Measurements from ENCODE around the gene SYT17. TPM values are rescaled to one million over a fixed set of nuclear protein-coding genes. Genes with fewer than 3 reads are reported as not detected.

The SYT17 gene
- total and polyA plus RNA-seq, 9 donors = 3.1 to 7.1 (median 4.6) TPM

DNA sequence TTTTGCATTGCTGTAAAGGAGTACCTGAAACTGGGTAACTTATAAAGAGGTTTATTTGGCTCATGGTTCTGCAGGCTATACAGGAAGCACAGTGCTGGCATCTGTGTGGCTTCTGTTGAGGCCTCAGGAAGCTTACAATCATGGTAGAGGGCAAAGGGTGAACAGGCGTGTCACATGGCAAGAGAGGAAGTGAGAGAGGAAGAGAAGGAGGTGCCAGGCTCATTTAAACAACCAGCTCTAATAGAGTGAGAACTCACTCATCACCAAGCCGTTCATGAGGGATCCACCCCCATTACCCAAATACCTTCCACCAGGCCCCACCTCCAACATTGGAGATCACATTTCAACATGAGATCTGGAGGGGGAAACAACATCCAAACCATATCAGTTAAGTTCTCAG lies 101.1 kb downstream of the SYT17 start:
- Histone ChIP-seq H3K9me3 (replicated peaks; ENCODE audit: control insufficient read depth, low read depth, low read length) (peaks cover 3% of the 10 kb centered on the region), H3K36me3 (ENCODE audit: control insufficient read depth, insufficient read depth, low read length) (no peaks in the 10 kb centered on the region), H3K4me1 (ENCODE audit: control insufficient read depth, insufficient read depth, low read length) (no peaks in the 10 kb centered on the region), H3K4me3 (ENCODE audit: low read length) (no peak overlapping the region), H3K27me3 (ENCODE audit: control insufficient read depth, insufficient read depth, low read length) (peaks cover 2% of the 10 kb centered on the region), H3K27ac (ENCODE audit: low read length) (no peak overlapping the region)
- no peak for DNase-seq
- WGBS (ENCODE audit: insufficient coverage) = no CpG with 5 or more reads among the region's 2 CpGs

DNA sequence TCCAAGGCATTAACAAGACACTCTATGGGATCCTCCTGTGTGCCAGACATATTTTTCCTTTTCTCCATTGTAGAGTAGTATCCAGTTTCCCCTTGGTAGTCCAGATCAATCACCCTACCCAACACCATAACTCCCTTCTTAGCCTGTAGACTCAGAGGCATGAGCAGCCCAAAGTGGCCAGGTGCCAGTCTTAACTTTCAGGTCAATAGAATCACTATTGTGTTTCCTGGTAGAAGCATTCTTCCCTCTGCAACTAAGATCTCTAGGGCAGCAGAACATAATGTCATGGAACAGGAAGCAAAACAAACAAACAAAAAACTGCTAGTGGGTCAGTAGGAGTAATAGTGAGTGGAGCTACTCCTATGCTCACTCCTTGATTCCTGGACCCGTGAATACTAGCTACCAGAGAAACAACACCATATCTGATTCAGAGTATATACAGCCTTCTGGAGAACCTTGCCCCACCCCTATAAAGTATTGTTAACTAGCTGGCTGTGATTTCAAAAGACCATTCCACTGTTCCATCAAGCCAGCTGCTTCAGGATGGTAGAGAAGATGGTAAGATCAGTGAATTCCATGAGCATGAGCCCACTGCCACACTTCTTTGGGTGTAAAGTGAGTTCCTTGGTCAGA lies 106.2 kb downstream of the SYT17 start:
- H3K27me3 ChIP-seq (ENCODE audit: control insufficient read depth, insufficient read depth, low read length) = peaks cover 2% of the 10 kb centered on the region
- H3K9me3 ChIP-seq (replicated peaks; ENCODE audit: control insufficient read depth, low read depth, low read length) = no peaks in the 10 kb centered on the region
- H3K27ac ChIP-seq (ENCODE audit: low read length) = no peak overlapping the region
- H3K4me3 ChIP-seq (ENCODE audit: low read length) = no peak overlapping the region
- no peaks in the 10 kb centered on the region for H3K36me3 ChIP-seq (ENCODE audit: control insufficient read depth, insufficient read depth, low read length)
- H3K4me1 ChIP-seq (ENCODE audit: control insufficient read depth, insufficient read depth, low read length) = no peaks in the 10 kb centered on the region
- no peak for DNase-seq
- WGBS (ENCODE audit: insufficient coverage) = no CpG with 5 or more reads among the region's 1 CpG

DNA sequence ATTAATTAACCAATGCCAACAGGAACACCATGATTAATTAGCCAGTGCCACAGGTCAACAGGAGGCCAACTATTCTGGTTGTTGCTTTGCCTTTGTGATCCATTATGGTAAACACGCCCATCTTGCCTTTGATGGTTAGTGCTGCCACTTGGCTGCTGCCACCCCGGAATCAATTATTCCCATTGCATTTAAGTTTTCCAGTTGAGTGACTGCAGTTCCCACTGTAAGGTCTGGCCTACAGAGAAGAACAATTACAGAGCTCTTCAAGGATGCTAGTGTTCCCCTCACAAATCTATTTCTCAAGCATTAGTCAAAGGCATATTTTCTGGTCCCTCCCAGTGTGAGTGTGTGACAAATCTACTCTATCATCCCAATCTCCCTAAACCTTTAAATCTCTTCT lies 110.4 kb downstream of the SYT17 start:
- Histone ChIP-seq H3K36me3 (ENCODE audit: control insufficient read depth, insufficient read depth, low read length) (no peaks in the 10 kb centered on the region), H3K27ac (ENCODE audit: low read length) (no peak overlapping the region), H3K27me3 (ENCODE audit: control insufficient read depth, insufficient read depth, low read length) (no peaks in the 10 kb centered on the region), H3K9me3 (replicated peaks; ENCODE audit: control insufficient read depth, low read depth, low read length) (no peaks in the 10 kb centered on the region), H3K4me3 (ENCODE audit: low read length) (no peak overlapping the region), H3K4me1 (ENCODE audit: control insufficient read depth, insufficient read depth, low read length) (peaks cover 3% of the 10 kb centered on the region)
- no peak for DNase-seq
- WGBS (ENCODE audit: insufficient coverage) = 91% methylated on average over 2 of the region's 2 CpGs

- Histone ChIP-seq H3K36me3 (ENCODE audit: control insufficient read depth, insufficient read depth, low read length) (no peaks in the 10 kb centered on the region), H3K27me3 (ENCODE audit: control insufficient read depth, insufficient read depth, low read length) (no peaks in the 10 kb centered on the region), H3K4me3 (ENCODE audit: low read length) (no peak overlapping the region), H3K9me3 (replicated peaks; ENCODE audit: control insufficient read depth, low read depth, low read length) (no peaks in the 10 kb centered on the region), H3K4me1 (ENCODE audit: control insufficient read depth, insufficient read depth, low read length) (peaks cover 4% of the 10 kb centered on the region), H3K27ac (ENCODE audit: low read length) (no peak overlapping the region)
- no CpG with 5 or more reads among the region's 2 CpGs for WGBS (ENCODE audit: insufficient coverage)
- DNase-seq = peak; percentile 17
Measured at GRCh38 chr16:19281246-19281645, 113.2 kb downstream of the SYT17 start.

GRCh38 chr16:19282101-19282500 lies 114.1 kb downstream of the SYT17 start:
- Histone ChIP-seq H3K36me3 (ENCODE audit: control insufficient read depth, insufficient read depth, low read length) (no peaks in the 10 kb centered on the region), H3K27me3 (ENCODE audit: control insufficient read depth, insufficient read depth, low read length) (no peaks in the 10 kb centered on the region), H3K27ac (ENCODE audit: low read length) (no peak overlapping the region), H3K9me3 (replicated peaks; ENCODE audit: control insufficient read depth, low read depth, low read length) (no peaks in the 10 kb centered on the region), H3K4me1 (ENCODE audit: control insufficient read depth, insufficient read depth, low read length) (peaks cover 4% of the 10 kb centered on the region), H3K4me3 (ENCODE audit: low read length) (no peak overlapping the region)
- WGBS (ENCODE audit: insufficient coverage) = 80% methylated on average over 1 of the region's 3 CpGs
- no peak for DNase-seq

GRCh38 chr16:19283637-19284036 lies 115.6 kb downstream of the SYT17 start:
- H3K36me3 ChIP-seq (ENCODE audit: control insufficient read depth, insufficient read depth, low read length) = no peaks in the 10 kb centered on the region
- H3K27ac ChIP-seq (ENCODE audit: low read length) = no peak overlapping the region
- H3K4me3 ChIP-seq (ENCODE audit: low read length) = no peak overlapping the region
- no CpG with 5 or more reads among the region's 2 CpGs for WGBS (ENCODE audit: insufficient coverage)
- H3K9me3 ChIP-seq (replicated peaks; ENCODE audit: control insufficient read depth, low read depth, low read length) = no peaks in the 10 kb centered on the region
- DNase-seq = no peak
- H3K27me3 ChIP-seq (ENCODE audit: control insufficient read depth, insufficient read depth, low read length) = no peaks in the 10 kb centered on the region
- H3K4me1 ChIP-seq (ENCODE audit: control insufficient read depth, insufficient read depth, low read length) = peaks cover 4% of the 10 kb centered on the region

- H3K4me1 ChIP-seq (ENCODE audit: control insufficient read depth, insufficient read depth, low read length) = peaks cover 4% of the 10 kb centered on the region
- H3K36me3 ChIP-seq (ENCODE audit: control insufficient read depth, insufficient read depth, low read length) = no peaks in the 10 kb centered on the region
- DNase-seq = peak; percentile 70
- no peaks in the 10 kb centered on the region for H3K27me3 ChIP-seq (ENCODE audit: control insufficient read depth, insufficient read depth, low read length)
- H3K27ac ChIP-seq (ENCODE audit: low read length) = no peak overlapping the region
- no peaks in the 10 kb centered on the region for H3K9me3 ChIP-seq (replicated peaks; ENCODE audit: control insufficient read depth, low read depth, low read length)
- 50% methylated on average over 1 of the region's 1 CpG for WGBS (ENCODE audit: insufficient coverage)
- no peak overlapping the region for H3K4me3 ChIP-seq (ENCODE audit: low read length)
Measured at GRCh38 chr16:19284207-19284606, 116.2 kb downstream of the SYT17 start.

GRCh38 chr16:19285431-19285830 lies 117.4 kb downstream of the SYT17 start, which contains the start of gene CLEC19A:
Gene CLEC19A, plus strand, starts transcription at chr16:19285731. Its CDS starts 121 bp downstream, at chr16:19285852.
- H3K4me1 ChIP-seq (ENCODE audit: control insufficient read depth, insufficient read depth, low read length) = peaks cover 13% of the 10 kb centered on the region
- no peak within 1 kb of the TSS for H3K27ac ChIP-seq (ENCODE audit: low read length)
- no peak for DNase-seq

DNA sequence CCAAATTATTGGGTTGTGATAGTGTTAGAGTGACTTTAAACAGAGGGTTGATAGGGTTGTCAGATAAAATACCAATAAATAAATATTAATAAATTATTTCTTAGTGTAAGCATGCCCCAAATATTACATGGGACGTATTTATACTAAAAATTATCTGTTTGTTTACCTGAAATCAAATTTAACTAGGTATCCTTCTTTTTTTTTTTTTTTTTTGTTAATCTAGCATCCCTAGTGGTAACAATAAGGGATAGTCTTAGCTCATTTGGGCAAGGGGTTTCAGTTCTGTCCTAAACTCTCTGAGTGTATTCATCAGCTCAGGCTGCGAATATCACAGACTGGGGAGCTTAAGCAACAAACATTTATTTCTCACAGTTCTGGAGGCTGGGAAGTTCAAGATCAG lies 118.8 kb downstream of the SYT17 start:
- DNase-seq = no peak
- peaks cover 17% of the 10 kb centered on the region for H3K4me1 ChIP-seq (ENCODE audit: control insufficient read depth, insufficient read depth, low read length)
- H3K4me3 ChIP-seq (ENCODE audit: low read length) = no peak overlapping the region
- H3K27me3 ChIP-seq (ENCODE audit: control insufficient read depth, insufficient read depth, low read length) = peaks cover 2% of the 10 kb centered on the region
- no CpG with 5 or more reads among the region's 2 CpGs for WGBS (ENCODE audit: insufficient coverage)
- no peaks in the 10 kb centered on the region for H3K9me3 ChIP-seq (replicated peaks; ENCODE audit: control insufficient read depth, low read depth, low read length)
- H3K27ac ChIP-seq (ENCODE audit: low read length) = no peak overlapping the region
- H3K36me3 ChIP-seq (ENCODE audit: control insufficient read depth, insufficient read depth, low read length) = no peaks in the 10 kb centered on the region

More at GRCh38 chr16:19285431-19285830, 117.4 kb downstream of the SYT17 start, which contains the start of gene CLEC19A:
- Histone ChIP-seq H3K27me3 (ENCODE audit: control insufficient read depth, insufficient read depth, low read length) (peaks cover 2% of the 10 kb centered on the region), H3K9me3 (replicated peaks; ENCODE audit: control insufficient read depth, low read depth, low read length) (no peaks in the 10 kb centered on the region), H3K4me3 (ENCODE audit: low read length) (no peak within 1 kb of the TSS), H3K36me3 (ENCODE audit: control insufficient read depth, insufficient read depth, low read length) (no peaks in the 10 kb centered on the region)
- whole genome bisulfite sequencing (ENCODE audit: insufficient coverage) = 80% methylated on average over 2 of the region's 2 CpGs

- Histone ChIP-seq H3K9me3 (replicated peaks; ENCODE audit: control insufficient read depth, low read depth, low read length) (no peaks in the 10 kb centered on the region), H3K27ac (ENCODE audit: low read length) (no peak overlapping the region), H3K4me3 (ENCODE audit: low read length) (no peak overlapping the region), H3K27me3 (ENCODE audit: control insufficient read depth, insufficient read depth, low read length) (peaks cover 2% of the 10 kb centered on the region), H3K36me3 (ENCODE audit: control insufficient read depth, insufficient read depth, low read length) (no peaks in the 10 kb centered on the region), H3K4me1 (ENCODE audit: control insufficient read depth, insufficient read depth, low read length) (peaks cover 17% of the 10 kb centered on the region)
- DNase-seq = no peak
- WGBS (ENCODE audit: insufficient coverage) = no CpG with 5 or more reads among the region's 4 CpGs
Measured at GRCh38 chr16:19287241-19287640, 119.2 kb downstream of the SYT17 start.
